ENCODE results near the gene TLR4.

DNA sequence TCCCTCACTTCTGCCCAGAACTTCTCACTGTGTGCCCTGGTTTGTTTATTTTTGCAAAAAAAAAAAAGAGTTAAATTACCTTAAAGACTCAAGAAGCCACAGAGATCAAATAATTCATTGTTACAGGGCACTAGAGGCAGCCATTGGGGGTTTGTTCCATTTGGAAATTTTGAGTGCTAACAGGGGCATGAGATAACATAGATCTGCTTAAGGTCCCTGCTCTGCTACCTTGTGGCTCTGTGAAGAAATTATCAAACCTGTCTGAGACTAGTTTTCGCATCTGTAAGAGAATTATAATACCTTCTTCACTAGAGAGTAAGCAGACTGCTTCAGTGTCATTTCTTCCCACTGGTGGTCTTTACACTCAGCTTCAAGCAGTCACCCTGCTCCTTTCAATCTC is 394 bp downstream of the TLR4 start:
- TF ChIP-seq POLR2A (IDR thresholded peaks at IDR 0.05), result no peak
- TF ChIP-seq, protein P1, sequence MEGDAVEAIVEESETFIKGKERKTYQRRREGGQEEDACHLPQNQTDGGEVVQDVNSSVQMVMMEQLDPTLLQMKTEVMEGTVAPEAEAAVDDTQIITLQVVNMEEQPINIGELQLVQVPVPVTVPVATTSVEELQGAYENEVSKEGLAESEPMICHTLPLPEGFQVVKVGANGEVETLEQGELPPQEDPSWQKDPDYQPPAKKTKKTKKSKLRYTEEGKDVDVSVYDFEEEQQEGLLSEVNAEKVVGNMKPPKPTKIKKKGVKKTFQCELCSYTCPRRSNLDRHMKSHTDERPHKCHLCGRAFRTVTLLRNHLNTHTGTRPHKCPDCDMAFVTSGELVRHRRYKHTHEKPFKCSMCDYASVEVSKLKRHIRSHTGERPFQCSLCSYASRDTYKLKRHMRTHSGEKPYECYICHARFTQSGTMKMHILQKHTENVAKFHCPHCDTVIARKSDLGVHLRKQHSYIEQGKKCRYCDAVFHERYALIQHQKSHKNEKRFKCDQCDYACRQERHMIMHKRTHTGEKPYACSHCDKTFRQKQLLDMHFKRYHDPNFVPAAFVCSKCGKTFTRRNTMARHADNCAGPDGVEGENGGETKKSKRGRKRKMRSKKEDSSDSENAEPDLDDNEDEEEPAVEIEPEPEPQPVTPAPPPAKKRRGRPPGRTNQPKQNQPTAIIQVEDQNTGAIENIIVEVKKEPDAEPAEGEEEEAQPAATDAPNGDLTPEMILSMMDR (IDR thresholded peaks at IDR 0.05), result no peak

Measured in stomach (tissue), 4 donors.